CD4-positive, alpha-beta memory T cell (primary cell): Measurements from ENCODE around the gene ENTPD3. TPM values are rescaled to one million over a fixed set of nuclear protein-coding genes. Genes with fewer than 3 reads are reported as not detected.

Source experiments
- CTCF ChIA-PET: fragments of 350-600 bp; sonication (Branson Sonifier 250); formaldehyde crosslinking; loops from one replicate; lab custom pipeline; 2021; ENCODE audit warnings: inconsistent platforms; ENCODE audit not compliant: partially characterized antibody; lab: Charles Lee
- POLR2A ChIA-PET: fragments of 350-600 bp; sonication (Branson Sonifier 250); formaldehyde crosslinking; loops from one replicate; lab custom pipeline; 2021; ENCODE audit not compliant: partially characterized antibody; lab: Charles Lee
- DNase-seq, 5 donors: peaks; one replicate each; pipeline versions ENCODE4 v3.0.0 to v3.0.0-alpha.2; 2020 to 2022; ENCODE audit warnings: mixed read lengths in 1 of 5
- H3K27ac ChIP-seq: one replicate; pipeline ENCODE4 v1.7.0; 2013; ENCODE audit warnings: low read depth, low read length
- H3K27me3 ChIP-seq: 2 replicates; pipeline ENCODE4 v1.7.0; 2013; ENCODE audit warnings: mild to moderate bottlenecking, low read length, moderate library complexity; ENCODE audit not compliant: insufficient read depth
- H3K36me3 ChIP-seq: 2 replicates; pipeline ENCODE4 v1.7.0; 2013; ENCODE audit warnings: mild to moderate bottlenecking, low read length, moderate library complexity; ENCODE audit not compliant: insufficient read depth
- H3K4me1 ChIP-seq: 2 replicates; pipeline ENCODE4 v1.7.0; 2013; ENCODE audit warnings: mild to moderate bottlenecking, low read length, moderate library complexity; ENCODE audit not compliant: insufficient read depth
- H3K4me3 ChIP-seq, 2 donors: one replicate each; pipeline ENCODE4 v1.7.0; 2013; ENCODE audit warnings: low read length in 2 of 2, mild to moderate bottlenecking in 1 of 2
- H3K9me3 ChIP-seq, 2 donors: one replicate each; pipeline ENCODE4 v1.7.0; 2013; ENCODE audit warnings: low read length in 2 of 2, control low read depth in 1 of 2; ENCODE audit not compliant: control insufficient read depth in 1 of 2
- H3K27ac Mint-ChIP-seq, 7 donors: one replicate each; pipeline ENCODE4 v1.8.0; 2020 to 2021; ENCODE audit warnings: mixed read lengths in 7 of 7, mild to moderate bottlenecking in 6 of 7, inconsistent platforms in 3 of 7, moderate library complexity in 3 of 7
- H3K27me3 Mint-ChIP-seq, 2 donors: one replicate each; pipeline ENCODE4 v1.8.0; 2020 to 2021; ENCODE audit warnings: mixed read lengths in 2 of 2
- H3K36me3 Mint-ChIP-seq, 2 donors: one replicate each; pipeline ENCODE4 v1.8.0; 2020 to 2021; ENCODE audit warnings: mixed read lengths in 2 of 2, inconsistent platforms in 1 of 2, mild to moderate bottlenecking in 1 of 2
- H3K4me1 Mint-ChIP-seq, 4 donors: one replicate each; pipeline ENCODE4 v1.8.0; 2020 to 2021; ENCODE audit warnings: mixed read lengths in 4 of 4, mild to moderate bottlenecking in 1 of 4
- H3K4me3 Mint-ChIP-seq, 8 donors: one replicate each; pipeline ENCODE4 v1.8.0; 2020 to 2021; ENCODE audit warnings: mixed read lengths in 8 of 8, mild to moderate bottlenecking in 7 of 8, moderate library complexity in 6 of 8, inconsistent platforms in 3 of 8
- H3K9me3 Mint-ChIP-seq, 8 donors: one replicate each; pipeline ENCODE4 v1.8.0; 2020 to 2021; ENCODE audit warnings: mixed read lengths in 8 of 8, mild to moderate bottlenecking in 5 of 8, inconsistent platforms in 3 of 8, moderate library complexity in 1 of 8
- intact Hi-C: fragments of 100-400 bp; cut with micrococcal nuclease; formaldehyde crosslinking; loops from one replicate; pipeline ENCODE4 v1.15.1; 2023
- polyA plus RNA-seq, 2 donors: library from polyadenylated mRNA; unstranded; fragments of 300-500 nt; fragmentation: Illumina TruSeq; gene quantifications; one replicate each; pipeline ENCODE4 v1.2.3, GENCODE V29; 2021
- total RNA-seq, 2 experiments: library from RNA; stranded (reverse); gene quantifications; one replicate each; pipeline ENCODE4 v1.2.3, GENCODE V29; 2021

Gene ENTPD3
- total and polyA plus RNA-seq, 4 experiments from 2014 or later: not detected

DNA sequence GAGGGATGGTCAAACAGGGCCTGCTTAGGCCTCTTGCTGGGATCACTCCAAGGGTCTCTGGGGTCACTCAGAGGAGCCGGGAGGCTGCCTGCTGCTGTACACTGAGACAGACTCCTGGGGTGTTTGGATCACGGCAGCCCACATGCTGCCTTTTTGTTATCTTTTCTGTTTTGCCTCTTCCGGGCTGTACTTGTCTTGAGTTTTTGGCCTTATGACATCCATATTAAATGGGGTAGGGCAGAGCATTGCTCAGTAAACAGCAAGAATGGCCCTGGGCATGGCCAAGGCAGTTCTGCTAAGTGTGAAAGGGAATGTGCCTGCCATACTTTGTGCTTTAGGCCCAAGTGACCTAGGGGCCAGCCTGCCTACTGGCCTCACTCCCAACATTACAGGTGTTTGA, 771 bp upstream of the ENTPD3 start:
- no peaks in the 10 kb centered on the region for H3K27me3 ChIP-seq
- H3K4me3 ChIP-seq: no peak overlapping the region
- H3K27ac ChIP-seq: no peak overlapping the region
- no peak for DNase-seq
- no peaks in the 10 kb centered on the region for H3K36me3 Mint-ChIP-seq
- POLR2A ChIA-PET: no interaction called here
- no peaks in the 10 kb centered on the region for H3K9me3 ChIP-seq
- H3K4me3 Mint-ChIP-seq: peak overlapping the region in 6 of 8 donors; percentile 50 to 88 (median 78)
- H3K27ac Mint-ChIP-seq: no peak overlapping the region
- peaks cover 4% of the 10 kb centered on the region for H3K4me1 ChIP-seq
- H3K36me3 ChIP-seq: no peaks in the 10 kb centered on the region
- intact Hi-C loops: no loop called here
- H3K27me3 Mint-ChIP-seq: peaks cover 19 to 41% of the 10 kb centered on the region in 2 donors
- CTCF ChIA-PET: no interaction called here
- peaks cover 4 to 15% (median 8%) of the 10 kb centered on the region in 4 donors for H3K4me1 Mint-ChIP-seq
- peaks cover 0 to 3% (median 0%) of the 10 kb centered on the region in 8 donors for H3K9me3 Mint-ChIP-seq

- Mint-ChIP-seq H3K27ac (no peak overlapping the region), H3K27me3 (peaks cover 19 to 47% of the 10 kb centered on the region in 2 donors), H3K9me3 (peaks cover 0 to 3% (median 0%) of the 10 kb centered on the region in 8 donors), H3K4me3 (peak overlapping the region in 4 of 8 donors; percentile 31 to 88 (median 64)), H3K4me1 (peaks cover 4 to 15% (median 8%) of the 10 kb centered on the region in 4 donors), H3K36me3 (peaks cover 0 to 6% of the 10 kb centered on the region in 2 donors)
- no peaks in the 10 kb centered on the region for H3K36me3 ChIP-seq
- peaks cover 4% of the 10 kb centered on the region for H3K4me1 ChIP-seq
- ChIA-PET CTCF (interaction anchor here (1.2 kb wide), 1 partner anchor 52 kb away, joined by 3 read pairs; no protein-coding TSS in a partner anchor), POLR2A (no interaction called here)
- no peaks in the 10 kb centered on the region for H3K9me3 ChIP-seq
- no peak overlapping the region for H3K27ac ChIP-seq
- no peak overlapping the region for H3K4me3 ChIP-seq
- DNase-seq: no peak
- intact Hi-C loops: no loop called here
- H3K27me3 ChIP-seq: no peaks in the 10 kb centered on the region
These were observed 891 bp downstream of the ENTPD3 start for GRCh38 chr3:40387895-40388254.

DNA sequence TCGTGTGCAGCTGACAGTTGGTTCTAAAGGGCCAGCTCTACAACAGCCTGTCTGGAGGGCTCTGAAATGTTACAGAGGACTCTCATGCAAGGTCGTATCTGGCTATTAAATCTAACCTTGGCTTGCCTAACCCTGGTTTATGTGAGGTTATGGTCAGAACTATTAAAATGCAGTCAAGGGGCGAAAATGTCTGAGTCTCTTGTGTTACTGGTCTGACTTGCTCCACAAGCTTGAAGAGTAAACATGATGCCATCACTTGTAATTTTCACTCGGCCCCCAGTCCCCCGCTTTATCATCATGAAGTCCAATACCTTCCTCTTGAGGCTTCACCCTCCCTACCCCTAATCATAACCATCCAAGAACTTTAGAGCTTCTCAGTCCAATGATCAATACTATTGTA, 9.4 kb downstream of the ENTPD3 start:
- intact Hi-C loops: no loop called here
- DNase-seq: no peak
- Mint-ChIP-seq H3K4me3 (no peak overlapping the region), H3K9me3 (peaks cover 0 to 10% (median 3%) of the 10 kb centered on the region in 8 donors), H3K4me1 (no peaks in the 10 kb centered on the region), H3K27ac (no peak overlapping the region), H3K27me3 (peaks cover 0 to 11% of the 10 kb centered on the region in 2 donors), H3K36me3 (peaks cover 0 to 6% of the 10 kb centered on the region in 2 donors)
- Histone ChIP-seq H3K27me3 (no peaks in the 10 kb centered on the region), H3K27ac (no peak overlapping the region), H3K4me3 (no peak overlapping the region), H3K4me1 (no peaks in the 10 kb centered on the region), H3K9me3 (no peaks in the 10 kb centered on the region), H3K36me3 (no peaks in the 10 kb centered on the region)
- CTCF ChIA-PET: interaction anchor here (0.5 kb wide), 1 partner anchor 124 kb away, joined by 4 read pairs; no protein-coding TSS in a partner anchor
- POLR2A ChIA-PET: no interaction called here

GRCh38 chr3:40397129-40397528, 10.1 kb downstream of the ENTPD3 start:
- Mint-ChIP-seq H3K4me1 (no peaks in the 10 kb centered on the region), H3K27ac (no peak overlapping the region), H3K9me3 (peaks cover 0 to 10% (median 3%) of the 10 kb centered on the region in 8 donors), H3K4me3 (no peak overlapping the region), H3K27me3 (peaks cover 0 to 7% of the 10 kb centered on the region in 2 donors), H3K36me3 (no peaks in the 10 kb centered on the region)
- POLR2A ChIA-PET: no interaction called here
- CTCF ChIA-PET: no interaction called here
- Histone ChIP-seq H3K9me3 (no peaks in the 10 kb centered on the region), H3K36me3 (no peaks in the 10 kb centered on the region), H3K4me3 (no peak overlapping the region), H3K27me3 (no peaks in the 10 kb centered on the region), H3K27ac (no peak overlapping the region), H3K4me1 (no peaks in the 10 kb centered on the region)
- no peak for DNase-seq
- intact Hi-C loops: no loop called here

- Mint-ChIP-seq H3K4me1 (no peaks in the 10 kb centered on the region), H3K9me3 (peaks cover 0 to 10% (median 3%) of the 10 kb centered on the region in 8 donors), H3K4me3 (no peak overlapping the region), H3K27me3 (peaks cover 0 to 4% of the 10 kb centered on the region in 2 donors), H3K27ac (no peak overlapping the region), H3K36me3 (no peaks in the 10 kb centered on the region)
- Histone ChIP-seq H3K27ac (no peak overlapping the region), H3K9me3 (no peaks in the 10 kb centered on the region), H3K36me3 (no peaks in the 10 kb centered on the region), H3K27me3 (no peaks in the 10 kb centered on the region), H3K4me3 (no peak overlapping the region), H3K4me1 (no peaks in the 10 kb centered on the region)
- intact Hi-C loops: no loop called here
- ChIA-PET POLR2A (no interaction called here), CTCF (no interaction called here)
- no peak for DNase-seq
These were observed 10.9 kb downstream of the ENTPD3 start for GRCh38 chr3:40397912-40398311.

DNA sequence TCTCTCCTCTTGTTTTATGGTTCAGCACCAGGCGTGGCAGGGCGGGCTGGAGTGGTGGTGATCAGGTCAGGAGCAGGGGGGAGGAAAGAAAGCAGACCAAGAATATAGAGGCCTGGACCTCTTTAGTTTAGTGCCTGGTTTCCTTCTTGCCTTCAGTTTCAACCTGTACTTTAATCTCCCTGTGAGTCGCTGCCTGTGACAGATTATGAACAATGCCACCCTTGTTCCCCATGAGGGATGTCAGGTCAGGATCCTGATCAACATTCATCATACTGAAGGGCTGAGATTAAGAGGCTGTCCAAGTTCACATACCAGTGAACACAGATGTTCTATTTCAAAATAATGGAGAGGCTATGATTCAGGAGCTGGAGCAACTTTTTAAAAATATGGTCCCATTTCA, 11.4 kb downstream of the ENTPD3 start:
- Histone ChIP-seq H3K9me3 (no peaks in the 10 kb centered on the region), H3K4me3 (no peak overlapping the region), H3K27ac (no peak overlapping the region), H3K36me3 (no peaks in the 10 kb centered on the region), H3K27me3 (no peaks in the 10 kb centered on the region), H3K4me1 (no peaks in the 10 kb centered on the region)
- Mint-ChIP-seq H3K27ac (no peak overlapping the region), H3K4me1 (no peaks in the 10 kb centered on the region), H3K36me3 (no peaks in the 10 kb centered on the region), H3K27me3 (peaks cover 0 to 6% of the 10 kb centered on the region in 2 donors), H3K9me3 (peaks cover 0 to 10% (median 3%) of the 10 kb centered on the region in 8 donors), H3K4me3 (no peak overlapping the region)
- POLR2A ChIA-PET: no interaction called here
- intact Hi-C loops: no loop called here
- no peak for DNase-seq
- CTCF ChIA-PET: interaction anchor here (0.6 kb wide), 1 partner anchor 1723 kb away, joined by 3 read pairs; no protein-coding TSS in a partner anchor

GRCh38 chr3:40404591-40405198, 17.7 kb downstream of the ENTPD3 start:
- ChIA-PET CTCF (no interaction called here), POLR2A (no interaction called here)
- H3K4me1 Mint-ChIP-seq: no peaks in the 10 kb centered on the region
- no peaks in the 10 kb centered on the region for H3K36me3 ChIP-seq
- peak overlapping the region in 1 of 7 donors; percentile 59 for H3K27ac Mint-ChIP-seq
- intact Hi-C loops: no loop called here
- no peak overlapping the region for H3K4me3 Mint-ChIP-seq
- no peaks in the 10 kb centered on the region for H3K9me3 Mint-ChIP-seq
- no peaks in the 10 kb centered on the region for H3K9me3 ChIP-seq
- H3K4me3 ChIP-seq: no peak overlapping the region
- no peaks in the 10 kb centered on the region for H3K4me1 ChIP-seq
- no peak for DNase-seq
- H3K27me3 Mint-ChIP-seq: peaks cover 0 to 2% of the 10 kb centered on the region in 2 donors
- H3K27me3 ChIP-seq: no peaks in the 10 kb centered on the region
- H3K36me3 Mint-ChIP-seq: no peaks in the 10 kb centered on the region
- no peak overlapping the region for H3K27ac ChIP-seq
